RPMI8226 (cell line): ENCODE data around the gene MARCHF4.
"Not testable (repeated sequence)": the region's sequence is repeated elsewhere in the genome, so short reads cannot be mapped to it uniquely, and the experiment has no call there.

Experiments used
- DNase-seq: peaks from one replicate; pipeline ENCODE4 v3.0.0-alpha.2; 2015

The MARCHF4 gene

DNA sequence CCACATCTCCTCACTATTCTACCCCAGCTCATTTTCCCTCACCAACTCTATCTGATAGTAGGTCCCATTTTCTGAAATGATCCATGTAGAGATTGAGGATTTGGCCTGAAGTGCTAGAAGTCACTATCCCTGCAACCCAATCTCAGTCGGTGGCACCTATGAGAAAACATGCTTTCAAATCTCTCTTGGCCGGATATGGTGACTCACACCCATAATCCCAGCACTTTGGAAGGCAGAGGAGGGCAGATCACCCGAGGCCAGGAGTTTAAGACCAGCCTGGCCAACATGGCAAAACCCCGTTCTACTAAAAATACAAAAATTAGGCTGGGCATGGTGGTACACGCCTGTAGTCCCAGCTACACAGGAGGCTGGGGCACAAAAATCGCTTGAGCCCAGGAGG lies 19.1 kb upstream of the MARCHF4 start:
- DNase-seq: no peak

DNA sequence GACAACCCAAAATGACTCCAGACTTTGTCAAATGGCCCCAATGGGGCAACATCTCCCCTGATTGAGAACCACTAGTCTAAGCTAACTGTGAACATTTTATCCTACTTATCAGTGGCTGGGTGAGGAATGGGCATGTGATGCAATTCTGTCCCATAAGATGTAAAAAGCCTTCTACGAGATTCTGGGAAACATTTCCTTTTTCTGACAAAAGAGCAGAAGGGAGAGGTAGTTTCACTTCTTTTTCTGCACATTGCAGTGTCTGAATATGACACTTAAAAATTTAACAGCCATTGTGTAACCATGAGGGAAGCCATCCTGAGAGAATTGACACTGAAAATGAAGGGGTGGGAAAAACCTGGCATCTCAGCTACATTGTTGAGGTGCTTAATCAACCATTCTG lies 17.3 kb upstream of the MARCHF4 start:
- no peak for DNase-seq

DNA sequence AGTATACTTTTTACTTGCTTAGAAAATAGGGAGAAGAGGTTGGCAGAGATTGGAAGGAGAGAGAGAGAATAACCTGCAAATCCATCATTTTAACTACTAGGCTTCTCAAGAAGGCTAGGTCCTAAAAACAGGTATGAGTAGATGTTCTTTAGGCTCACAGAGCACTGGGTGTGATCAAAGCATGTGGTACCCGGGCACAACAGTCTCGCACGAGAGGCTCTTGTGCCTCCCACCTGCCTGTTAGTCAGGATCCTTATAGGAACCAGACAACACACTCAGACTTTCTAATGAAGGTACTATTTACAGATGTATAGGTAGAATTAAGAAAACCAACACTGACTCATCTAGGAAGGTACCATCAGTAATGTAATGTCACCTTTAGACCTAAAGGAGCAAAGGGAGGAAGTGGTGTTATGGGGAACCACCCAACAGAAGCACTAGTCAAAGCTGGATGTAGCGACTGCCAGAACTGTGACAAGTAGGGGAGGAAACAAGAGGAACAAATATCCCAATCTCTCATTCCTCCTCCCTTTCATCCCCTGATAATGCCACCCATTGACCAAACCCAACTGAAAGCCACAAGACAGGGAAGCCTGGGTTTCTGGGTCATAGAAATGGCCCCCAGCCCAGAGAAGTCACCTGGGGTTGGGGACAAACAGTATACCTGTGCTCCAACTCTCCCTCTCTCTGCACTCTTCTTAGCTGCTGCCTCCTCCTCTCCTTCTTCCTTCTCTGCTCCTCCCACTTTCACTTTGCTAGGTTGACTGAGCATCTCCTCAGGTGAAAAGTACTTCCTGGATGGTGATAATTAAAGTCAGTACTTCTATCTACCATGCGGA lies 16.0 kb upstream of the MARCHF4 start:
- DNase-seq: no peak

DNA sequence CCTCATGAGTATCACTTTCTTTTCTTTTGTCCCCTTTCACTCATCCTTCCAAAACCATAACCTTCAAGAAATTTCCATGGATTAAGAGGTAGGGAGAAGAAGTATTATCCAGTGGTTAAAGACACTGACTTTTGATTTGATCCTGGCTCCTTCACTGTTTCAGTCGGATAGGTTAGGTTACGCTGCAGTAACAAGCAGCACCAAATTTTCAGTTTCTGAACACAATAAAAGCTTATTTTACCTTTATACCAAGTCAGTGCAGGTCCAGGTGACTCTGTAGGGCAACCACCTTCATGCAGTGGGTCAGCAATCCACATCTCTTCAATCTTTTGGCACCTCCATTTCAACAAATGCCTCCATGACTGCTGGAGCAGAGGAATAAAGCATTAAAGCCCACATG lies 15.0 kb upstream of the MARCHF4 start:
- no peak for DNase-seq

DNA sequence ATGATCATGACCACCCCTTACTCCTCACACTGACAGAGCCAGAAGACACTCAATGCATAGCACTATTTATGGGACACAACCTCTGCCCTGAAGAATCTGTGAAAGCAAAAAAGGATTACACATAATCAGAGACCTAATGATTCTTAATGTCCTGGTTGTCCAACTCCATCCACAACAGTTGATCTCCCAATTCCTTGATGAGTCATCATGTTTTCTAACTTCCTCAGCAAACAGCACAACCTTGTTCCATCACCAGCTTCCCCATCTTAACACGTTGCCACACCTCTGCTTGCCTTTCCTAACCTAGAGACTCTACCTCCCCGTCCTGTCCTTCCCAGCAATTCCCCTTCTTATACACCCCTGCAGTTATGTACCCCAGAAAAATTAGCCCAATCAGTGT lies 13.2 kb upstream of the MARCHF4 start:
- DNase-seq: no peak

DNA sequence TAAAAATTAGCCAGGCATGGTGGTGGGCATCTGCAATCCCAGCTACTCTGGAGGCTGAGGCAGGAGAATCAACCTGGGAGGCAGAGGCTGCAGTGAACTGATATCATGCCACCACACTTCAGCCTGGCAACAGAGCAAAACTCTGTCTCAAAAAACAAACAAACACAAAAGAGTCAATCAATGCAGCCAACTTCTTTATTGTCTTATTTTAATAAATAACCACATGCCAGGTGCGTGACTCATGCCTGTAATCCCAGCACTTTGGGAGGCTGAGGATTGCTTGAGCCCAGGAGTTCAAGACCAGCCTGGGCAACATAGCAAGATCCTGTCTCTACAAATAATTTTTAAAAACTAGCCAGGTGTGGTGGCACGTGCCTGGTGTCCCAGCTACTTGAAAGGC lies 12.1 kb upstream of the MARCHF4 start:
- not testable (repeated sequence) for DNase-seq

DNA sequence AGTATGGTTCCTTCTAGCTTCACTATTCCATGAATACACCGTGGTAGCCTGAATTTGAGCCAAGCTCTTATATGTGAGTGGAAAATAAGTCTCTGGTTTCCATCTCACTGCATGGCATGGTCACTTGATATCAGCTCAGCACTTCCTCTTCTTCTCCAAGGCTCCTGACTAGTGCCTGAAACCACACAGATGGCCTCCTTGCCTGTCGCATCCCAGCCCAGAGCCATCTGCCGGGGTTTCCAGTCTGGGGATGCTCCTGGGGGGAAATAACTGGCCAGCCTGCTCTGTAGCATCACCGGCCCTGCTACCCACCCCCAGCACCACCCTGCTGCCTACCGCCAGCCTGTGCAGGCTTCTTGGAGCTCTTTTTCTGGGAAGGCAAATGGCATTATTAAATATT lies 7.7 kb upstream of the MARCHF4 start:
- no peak for DNase-seq

DNA sequence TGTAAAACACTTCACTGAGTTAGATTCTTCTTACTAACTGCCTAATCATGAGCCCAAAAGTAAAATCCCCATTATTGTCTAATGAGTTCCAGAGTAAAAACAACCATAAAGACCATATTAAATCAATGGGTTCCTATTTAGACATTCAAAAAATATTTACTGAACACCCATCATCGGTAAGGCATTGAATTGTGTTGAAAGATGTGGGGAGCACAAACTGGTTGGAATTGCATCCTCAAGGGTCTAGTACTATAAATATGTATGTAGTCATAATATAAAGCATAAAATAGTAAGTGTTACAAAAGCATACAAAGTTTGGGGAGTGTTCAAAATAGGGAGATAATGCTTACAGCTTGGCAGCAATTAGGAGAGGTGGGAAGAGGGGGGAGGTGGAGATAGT lies 3.0 kb upstream of the MARCHF4 start:
- DNase-seq: no peak

DNA sequence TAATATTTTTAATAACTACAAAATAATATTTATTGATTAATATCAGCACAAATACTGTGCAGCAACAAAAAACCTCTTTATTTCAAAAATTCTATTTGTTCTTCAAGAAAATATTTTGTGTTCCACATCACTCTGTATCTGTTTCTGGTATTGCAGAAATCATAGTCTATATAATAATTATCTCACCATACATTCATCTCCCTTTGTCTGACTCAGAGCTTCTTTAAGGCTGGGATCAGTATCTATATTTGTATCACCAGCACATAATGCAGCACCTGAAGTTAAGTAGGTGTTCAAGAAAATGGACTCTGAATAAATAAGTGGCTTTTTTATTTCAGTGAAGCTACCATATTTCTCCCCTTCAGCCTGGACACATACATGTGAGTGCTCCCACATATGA lies 1.6 kb upstream of the MARCHF4 start:
- DNase-seq: no peak

DNA sequence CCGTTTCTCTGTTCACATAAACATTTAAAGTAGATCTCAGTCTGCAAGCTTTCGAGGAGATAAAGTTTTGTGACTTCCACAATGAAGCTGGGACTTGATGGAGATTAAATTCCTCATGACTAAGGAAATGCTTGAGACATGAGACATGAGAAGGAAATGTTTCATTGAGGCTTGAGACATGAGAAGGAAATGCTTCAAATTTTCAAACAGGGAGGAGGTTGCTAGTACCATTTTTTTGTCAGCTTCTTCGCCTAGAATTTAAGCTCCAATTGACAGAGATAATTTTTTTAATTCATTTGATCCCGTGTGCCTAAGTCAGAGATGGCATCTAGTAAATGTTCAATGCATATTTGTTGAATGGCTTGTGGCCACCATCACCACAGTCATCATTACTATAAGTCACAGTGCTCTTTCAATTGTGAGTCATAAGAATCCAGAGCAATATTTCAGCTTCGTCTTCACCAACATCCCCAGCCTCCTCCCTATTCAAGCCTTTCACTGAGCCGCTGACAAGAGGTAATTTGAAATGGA lies 543 bp upstream of the MARCHF4 start:
- DNase-seq: no peak

DNA sequence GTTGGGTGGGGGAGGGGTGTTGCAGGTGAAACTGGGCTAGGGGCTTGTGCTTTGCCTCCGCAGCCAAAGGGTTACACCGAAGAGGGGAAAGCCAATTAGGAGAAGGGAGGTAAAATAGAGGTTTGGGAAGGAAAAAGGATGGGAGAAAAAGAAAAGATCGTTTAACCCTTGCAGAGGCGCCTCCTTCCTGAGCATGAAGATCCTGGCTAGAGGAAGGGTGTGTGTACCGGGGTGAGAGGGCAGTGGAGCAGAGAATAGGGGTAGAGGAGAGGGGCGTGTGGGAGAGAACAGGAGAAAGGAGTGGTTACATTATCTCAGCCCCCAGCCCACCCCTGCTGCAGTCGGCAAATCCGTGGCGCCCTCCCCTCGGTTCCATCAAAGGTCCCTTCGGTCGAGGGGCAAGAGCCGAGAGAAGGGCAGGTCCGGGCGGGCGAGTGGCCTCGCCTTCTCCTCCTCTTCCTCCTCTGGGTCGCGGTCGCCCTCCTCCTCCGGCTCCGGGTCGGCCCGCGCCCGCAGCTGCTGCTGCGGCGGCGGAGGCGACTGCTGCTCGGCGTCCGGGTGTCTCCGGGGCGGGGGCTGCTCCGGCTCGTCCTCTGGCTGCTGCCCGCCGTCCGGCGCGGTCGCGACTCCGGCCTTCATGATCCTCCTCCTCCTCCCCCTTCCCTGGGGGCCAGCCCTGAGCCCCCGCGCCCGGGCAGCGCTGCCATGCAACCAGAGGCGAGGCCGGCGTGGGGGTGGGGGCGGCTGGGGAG lies 1.1 kb downstream of the MARCHF4 start:
- no peak for DNase-seq

DNA sequence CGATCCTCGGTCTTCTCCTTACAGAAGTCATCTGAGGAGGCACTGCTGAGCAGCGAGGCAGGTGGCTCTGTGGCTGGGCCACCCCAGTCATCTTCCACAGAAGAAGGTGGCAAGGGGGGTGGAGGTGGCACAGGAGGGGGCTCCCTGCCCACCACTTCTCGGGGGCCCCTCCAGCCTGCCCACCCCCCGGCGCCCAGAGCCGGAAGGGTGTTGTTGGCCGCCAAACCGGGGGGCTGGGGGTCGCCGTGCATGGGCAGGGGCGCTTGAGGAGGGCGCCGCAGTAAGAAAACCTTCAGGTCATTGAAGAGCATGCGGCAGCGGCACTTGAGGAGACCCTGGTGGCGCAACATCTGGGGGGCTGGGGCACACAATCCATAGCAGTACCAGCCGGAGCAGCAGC lies 2.5 kb downstream of the MARCHF4 start:
- DNase-seq: no peak

DNA sequence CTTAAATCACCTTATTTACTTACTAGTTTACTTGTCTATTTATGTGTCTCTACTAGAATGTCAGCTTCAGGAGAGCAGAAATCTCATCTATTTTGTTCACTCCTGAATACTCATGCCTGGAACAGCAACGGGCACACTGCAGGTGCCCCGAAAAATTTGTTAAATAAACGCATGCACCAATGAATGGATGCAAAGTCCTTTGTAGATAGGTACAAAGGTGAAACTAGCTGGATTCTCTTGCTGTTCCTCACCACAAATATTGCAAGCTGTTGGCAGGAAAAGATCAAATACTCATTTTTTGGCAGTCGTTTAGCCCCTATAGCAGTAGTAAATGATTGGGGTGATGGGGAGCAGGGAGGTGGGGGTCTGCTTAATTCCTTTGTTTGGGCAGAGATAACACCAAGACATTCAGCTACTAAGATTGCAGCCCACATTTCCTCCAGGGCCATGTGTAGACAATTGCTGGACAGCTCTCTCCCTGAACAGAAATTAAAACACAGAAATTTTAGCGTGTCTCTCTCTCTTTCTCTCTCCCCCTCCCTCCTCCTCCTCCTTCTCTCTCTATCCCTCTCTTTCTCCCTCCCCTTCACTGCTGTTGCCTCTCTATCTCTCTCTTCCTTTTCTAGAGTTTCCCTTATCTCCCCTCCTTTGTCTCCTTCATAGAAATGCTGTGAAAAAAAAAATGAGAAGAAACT lies 5.4 kb downstream of the MARCHF4 start:
- no peak for DNase-seq

DNA sequence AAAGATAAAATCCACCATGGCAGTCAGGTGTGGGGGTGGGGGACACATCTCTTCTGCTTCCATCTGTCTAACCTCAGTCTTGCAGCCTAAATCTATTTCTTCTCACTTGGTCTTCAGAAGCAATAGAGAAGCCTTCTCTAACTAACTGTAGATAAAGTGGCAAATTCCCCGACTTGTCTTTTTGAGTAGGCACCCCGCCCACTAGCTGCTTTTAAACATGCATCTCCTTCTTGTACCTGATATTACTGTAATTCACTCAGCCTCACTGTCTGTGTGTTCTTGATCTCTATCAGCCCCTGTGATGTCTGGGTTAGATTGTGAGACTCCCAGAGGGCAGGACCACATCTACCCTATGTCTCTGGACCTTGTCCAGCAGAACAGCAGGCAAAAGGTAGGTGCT lies 6.8 kb downstream of the MARCHF4 start:
- no peak for DNase-seq

DNA sequence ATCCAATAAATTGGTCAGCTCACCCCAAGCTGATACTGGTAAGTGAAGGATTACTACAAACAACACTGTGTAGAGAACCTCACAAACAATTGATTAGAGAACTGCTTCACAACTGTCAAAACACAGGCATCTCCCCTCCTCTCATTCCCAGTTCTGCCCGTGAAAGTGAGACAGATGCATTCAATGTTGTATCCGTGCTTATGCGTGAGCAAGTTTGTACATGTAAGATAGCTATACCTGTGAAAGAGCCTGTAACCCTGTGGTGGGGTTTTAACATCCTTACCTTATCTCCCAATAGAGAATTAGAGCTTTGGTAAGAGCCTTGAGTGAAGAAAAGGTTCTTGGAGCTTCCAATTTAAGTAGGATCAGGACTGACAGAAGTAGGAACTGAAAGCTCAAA lies 9.1 kb downstream of the MARCHF4 start:
- DNase-seq: no peak

DNA sequence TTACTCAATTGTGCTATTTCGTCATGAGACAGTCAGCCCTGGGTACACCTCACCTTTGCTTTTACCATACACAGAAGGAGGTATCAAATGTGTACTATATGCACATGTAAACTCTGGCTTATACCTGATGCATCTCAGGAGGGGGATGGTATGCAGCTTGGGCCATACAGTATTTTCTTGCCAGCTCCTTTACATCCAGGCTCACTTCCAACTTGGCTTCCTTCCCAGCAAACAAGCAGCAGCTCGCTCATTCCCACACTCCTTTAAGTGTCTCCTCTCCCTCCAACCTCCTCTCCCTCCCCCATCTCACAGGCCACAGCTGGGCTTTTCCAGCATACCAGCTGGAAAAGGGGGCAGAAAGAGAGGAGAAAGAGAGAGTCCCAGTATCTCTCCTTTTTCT lies 9.6 kb downstream of the MARCHF4 start:
- no peak for DNase-seq

DNA sequence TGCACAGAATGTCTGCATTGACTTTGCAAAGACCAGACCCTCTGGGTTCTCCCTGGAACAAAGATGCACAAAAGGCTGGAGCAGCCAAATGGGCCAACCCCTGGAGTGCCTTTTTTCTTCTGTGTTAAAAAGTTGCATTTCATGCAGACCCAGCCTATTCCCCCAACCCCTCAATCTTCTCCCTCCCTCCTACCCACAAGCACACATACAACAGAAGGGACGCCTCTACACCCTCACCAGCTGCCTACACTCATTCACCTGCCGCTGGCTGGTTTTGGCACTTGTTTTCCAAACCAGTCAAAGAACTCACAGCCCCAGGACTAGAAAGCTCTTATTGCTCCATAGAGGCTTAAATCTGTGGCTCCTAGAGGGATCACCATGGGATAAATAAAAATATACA lies 16.6 kb downstream of the MARCHF4 start:
- no peak for DNase-seq

DNA sequence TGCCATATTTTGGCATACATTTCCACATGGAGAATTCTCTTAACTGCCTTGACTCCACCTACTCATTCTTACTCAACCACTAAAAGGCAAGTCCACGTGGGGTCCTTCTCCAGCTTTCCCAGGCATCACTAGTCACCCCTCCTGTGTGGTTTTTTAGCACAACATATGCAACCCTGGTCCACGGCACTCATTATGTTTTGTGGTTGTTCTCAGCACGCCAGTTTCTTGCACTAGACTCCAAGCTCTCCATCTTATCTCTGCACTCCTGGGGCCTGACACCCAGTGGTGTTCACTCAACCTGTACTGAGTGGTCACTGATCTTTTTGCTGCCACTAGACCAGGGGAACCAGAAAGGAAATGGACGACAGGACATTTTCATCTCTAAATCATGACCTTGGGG lies 18.0 kb downstream of the MARCHF4 start:
- no peak for DNase-seq

DNA sequence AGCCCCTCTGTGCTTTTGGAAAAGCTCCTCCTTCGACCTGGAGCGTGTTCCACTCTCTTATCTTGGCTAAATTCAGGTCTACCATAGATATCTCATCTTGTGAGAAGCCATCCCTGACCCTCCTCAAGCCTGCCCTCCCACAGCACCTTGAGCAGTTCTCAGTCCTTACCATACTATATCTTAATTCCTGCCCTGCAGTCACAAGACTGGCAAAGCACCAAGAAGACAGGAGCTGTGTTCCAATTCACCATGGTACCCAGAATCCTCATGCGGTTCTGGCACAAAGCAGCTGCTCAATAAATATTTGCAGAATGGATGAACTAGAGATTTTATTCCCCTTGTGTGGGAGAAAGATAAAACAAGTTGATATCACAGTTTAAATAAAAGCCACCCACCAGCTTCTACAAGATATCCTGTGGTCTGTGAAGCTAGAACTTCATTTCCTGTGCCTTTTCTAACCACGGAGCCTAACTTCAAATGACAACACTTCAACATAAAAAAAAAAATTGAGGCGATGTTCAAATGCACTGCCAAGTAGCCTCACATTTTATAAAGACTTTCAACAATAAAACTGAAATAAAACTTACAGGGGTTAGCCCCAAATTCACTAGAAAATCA lies 19.5 kb downstream of the MARCHF4 start:
- no peak for DNase-seq

DNA sequence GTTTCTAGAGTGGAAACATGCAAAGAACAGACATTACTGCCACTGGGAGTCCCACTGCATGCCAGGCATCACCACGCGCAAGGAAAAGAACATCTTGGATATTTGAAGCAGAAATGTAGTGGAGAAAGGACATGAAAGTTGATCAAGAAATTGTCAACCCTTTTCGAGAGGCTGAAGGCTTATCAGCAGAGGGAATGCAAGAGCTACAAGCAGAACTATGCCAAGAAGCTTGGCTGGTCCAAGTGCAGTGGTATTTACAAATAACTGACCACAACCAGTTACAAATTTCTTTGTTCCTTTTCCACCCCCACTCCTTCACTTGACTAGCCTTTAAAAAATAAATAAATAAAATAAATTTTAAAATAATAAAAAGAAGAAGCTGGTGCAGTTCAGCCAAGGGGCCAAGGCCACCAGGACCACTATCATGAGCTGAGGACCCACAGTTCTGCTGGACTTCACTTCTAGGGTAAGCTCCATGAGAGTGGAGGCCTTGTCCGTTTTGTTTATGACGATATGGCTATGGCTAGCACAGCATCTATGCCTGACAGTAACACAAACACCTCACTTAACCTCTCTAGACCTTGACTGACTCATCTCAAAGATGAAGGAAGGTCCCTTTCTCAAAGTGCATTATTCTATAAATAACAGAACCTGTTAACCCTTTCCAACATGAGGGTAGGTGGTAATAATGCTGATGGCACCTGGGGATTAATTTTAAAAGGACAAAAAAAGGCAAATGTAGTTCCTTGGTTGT lies 20.9 kb downstream of the MARCHF4 start:
- DNase-seq: no peak

DNA sequence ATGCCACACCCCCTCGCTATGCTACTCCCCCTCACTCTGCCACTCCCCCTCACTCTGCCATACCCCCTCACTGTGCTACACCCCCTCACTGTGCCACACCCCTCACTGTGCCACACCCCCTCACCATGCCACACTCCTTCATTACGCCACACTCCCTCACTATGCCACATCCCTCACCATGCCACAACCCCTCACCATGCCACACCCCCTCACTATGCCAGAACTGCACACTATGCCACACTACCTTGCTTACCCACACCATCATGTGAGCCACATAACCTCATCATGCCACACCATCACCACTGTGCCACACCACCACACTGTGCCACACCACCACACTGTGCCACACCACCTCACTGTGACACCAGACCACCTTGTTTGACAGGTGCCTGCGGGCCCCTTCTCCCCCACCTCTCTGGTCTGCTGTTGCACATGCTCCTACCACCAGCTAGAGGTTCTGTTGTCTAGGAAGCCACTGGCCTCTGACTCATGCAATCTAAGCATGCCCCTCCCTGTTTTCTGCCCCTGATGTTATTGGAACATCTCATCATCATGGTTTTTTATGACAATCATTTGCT lies 22.0 kb downstream of the MARCHF4 start:
- DNase-seq: no peak

DNA sequence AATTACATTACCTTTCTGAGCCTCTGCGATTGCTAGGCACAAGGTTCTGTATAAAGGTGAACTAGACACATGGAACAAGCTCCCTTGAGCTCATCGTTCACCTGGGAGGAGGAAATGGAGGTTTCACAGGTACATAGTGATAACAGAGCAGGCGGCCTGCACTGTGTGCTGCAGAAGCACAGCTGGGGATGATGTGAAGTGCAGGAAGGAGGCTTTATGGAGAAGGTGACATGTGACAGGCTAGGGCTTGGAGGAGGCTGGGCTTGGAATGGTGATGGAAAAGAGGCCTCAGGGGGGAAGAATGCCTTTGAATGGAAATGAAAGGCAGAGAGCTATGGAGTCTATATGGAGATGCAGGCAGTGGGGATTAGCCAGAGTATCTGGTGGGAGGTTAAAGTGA lies 22.9 kb downstream of the MARCHF4 start:
- no peak for DNase-seq
